HG03095 (cell line): Measurements from ENCODE around the gene FGF12.

Experiments used
- ATAC-seq: cut with Tn5 transposase; IDR thresholded peaks from one replicate; pipeline ENCODE4 v1.9.1; 2021; ENCODE audit warnings: moderate library complexity; ENCODE audit not compliant: unreplicated experiment

FGF12 gene

GRCh38 chr3:192365571-192365970, 361.8 kb downstream of the FGF12 start:
- no peak for ATAC-seq

- no peak for ATAC-seq
Observed at GRCh38 chr3:192364316-192364715, 363.0 kb downstream of the FGF12 start.

- ATAC-seq: no peak
Observed at GRCh38 chr3:192354687-192355086, 372.7 kb downstream of the FGF12 start.

GRCh38 chr3:192352142-192352541, 375.2 kb downstream of the FGF12 start:
- no peak for ATAC-seq

- ATAC-seq: no peak
Observed at GRCh38 chr3:192351441-192351840, 375.9 kb downstream of the FGF12 start.

- no peak for ATAC-seq
Observed at GRCh38 chr3:192340031-192340430, 387.3 kb downstream of the FGF12 start.

- no peak for ATAC-seq
Observed at GRCh38 chr3:192339214-192339613, 388.1 kb downstream of the FGF12 start.

GRCh38 chr3:192336286-192336685, 391.1 kb downstream of the FGF12 start:
- no peak for ATAC-seq

- ATAC-seq: no peak
Observed at GRCh38 chr3:192332386-192333291, 394.7 kb downstream of the FGF12 start.

- no peak for ATAC-seq
Observed at GRCh38 chr3:192331749-192332385, 395.5 kb downstream of the FGF12 start.

GRCh38 chr3:192326656-192327055, 400.7 kb downstream of the FGF12 start:
- no peak for ATAC-seq

GRCh38 chr3:192317564-192317963, 409.8 kb downstream of the FGF12 start:
- no peak for ATAC-seq

GRCh38 chr3:192313605-192314004, 413.7 kb downstream of the FGF12 start:
- ATAC-seq: no peak

GRCh38 chr3:192307631-192308030, 419.7 kb downstream of the FGF12 start:
- ATAC-seq: no peak

GRCh38 chr3:192303235-192303634, 424.1 kb downstream of the FGF12 start:
- ATAC-seq: no peak

GRCh38 chr3:192302721-192303120, 424.6 kb downstream of the FGF12 start:
- no peak for ATAC-seq

- no peak for ATAC-seq
Observed at GRCh38 chr3:192299921-192300320, 427.4 kb downstream of the FGF12 start.

- no peak for ATAC-seq
Observed at GRCh38 chr3:192296845-192297244, 430.5 kb downstream of the FGF12 start.

GRCh38 chr3:192284443-192285072, 442.8 kb downstream of the FGF12 start:
- no peak for ATAC-seq

GRCh38 chr3:192281207-192281880, 446.0 kb downstream of the FGF12 start:
- ATAC-seq: no peak

- ATAC-seq: no peak
Observed at GRCh38 chr3:192279664-192280063, 447.7 kb downstream of the FGF12 start.
